ENCODE results near the gene SEMA3F. TPM values are rescaled to one million over a fixed set of nuclear protein-coding genes. Genes with fewer than 3 reads are reported as not detected.

The SEMA3F gene
- total and polyA plus RNA-seq, 2 donors (not counting 3 experiments of a cell fraction or from before 2014, with no cell fraction given) = 65.8 to 99.1 TPM

DNA sequence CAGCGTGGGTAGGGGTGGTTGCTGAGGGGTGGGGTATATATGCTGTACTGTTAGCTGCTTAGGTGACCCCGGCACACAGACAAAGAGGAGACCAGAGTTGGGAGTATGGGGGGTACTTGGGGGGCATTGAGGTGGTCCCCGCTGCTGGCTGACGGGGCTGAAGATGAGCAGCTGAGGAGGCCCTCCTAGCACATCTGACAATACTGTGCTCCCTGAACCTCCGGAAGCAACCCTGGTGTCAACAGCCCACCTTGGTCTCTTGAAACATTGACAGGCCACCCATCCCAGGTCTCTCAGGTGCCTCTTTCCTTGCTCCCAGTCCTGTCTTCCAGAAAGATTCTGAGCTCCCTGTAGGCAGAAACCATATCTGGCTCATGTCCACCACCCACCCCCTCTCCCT lies 19.2 kb upstream of the SEMA3F start:
- FAIRE-seq (no peak), DNase-seq (ENCODE audit: low read depth, low spot score) (no peak)
- Histone ChIP-seq H3K36me3 (ENCODE audit: control insufficient read depth in 2 of 2, extremely low read depth in 1 of 2, insufficient read depth in 2 of 2, low read length in 2 of 2) (no peaks in the 10 kb centered on the region), H3K9ac (replicated peaks; ENCODE audit: extremely low read depth, insufficient read depth, low read length) (no peak overlapping the region), H3K4me1 (ENCODE audit: control insufficient read depth, extremely low read depth, insufficient read depth, low read length) (peaks cover 26% of the 10 kb centered on the region), H3K9me3 (replicated peaks; ENCODE audit: control insufficient read depth, insufficient read depth, low read length) (no peaks in the 10 kb centered on the region), H3K79me2 (ENCODE audit: control insufficient read depth, insufficient read depth, low read length) (no peaks in the 10 kb centered on the region), H3K27ac (ENCODE audit: insufficient read depth, low read depth, low read length) (no peak overlapping the region), H2AFZ (ENCODE audit: low read depth, low read length) (no peak overlapping the region), H3K4me3 (replicated peaks in 1 of 3; ENCODE audit: insufficient read depth in 1 of 3, low read depth in 1 of 3, low read length in 3 of 3) (no peak overlapping the region), H4K20me1 (replicated peaks; ENCODE audit: control insufficient read depth, extremely low read depth, insufficient read depth, low read length) (no peaks in the 10 kb centered on the region), H3K9me1 (replicated peaks; ENCODE audit: control insufficient read depth, extremely low read depth, insufficient read depth, low read length) (no peaks in the 10 kb centered on the region), H3K27me3 (ENCODE audit: control insufficient read depth in 2 of 2, insufficient read depth in 2 of 2, low read length in 2 of 2) (no peaks in the 10 kb centered on the region), H3K4me2 (ENCODE audit: insufficient read depth, low read length) (no peak overlapping the region)
- dilution Hi-C loops (cut with MboI; ENCODE audit: extremely low pct_ligation_motif_present, low sequenced_read_pairs) = no loop called here
- intact Hi-C loops (cut with micrococcal nuclease) = loop anchor here (5.0 kb wide), 1 partner anchor 51 kb away; no protein-coding TSS in a partner anchor
- TF ChIP-seq POLR2A (IDR thresholded peaks at IDR 0.05; ENCODE audit: low read depth, low read length) (no peak), EZH2 (IDR thresholded peaks at IDR 0.05; ENCODE audit: borderline replicate concordance, low read depth, low read length, severe bottlenecking) (no peak), GATA2 (IDR thresholded peaks at IDR 0.05; ENCODE audit: insufficient read depth, insufficient read length, low read depth, low read length) (no peak), POLR2AphosphoS5 (IDR thresholded peaks at IDR 0.05; ENCODE audit: insufficient read depth, low read depth, low read length) (no peak), MYC (IDR thresholded peaks at IDR 0.05; ENCODE audit: low read depth, low read length) (no peak)
- TF ChIP-seq, protein P1, sequence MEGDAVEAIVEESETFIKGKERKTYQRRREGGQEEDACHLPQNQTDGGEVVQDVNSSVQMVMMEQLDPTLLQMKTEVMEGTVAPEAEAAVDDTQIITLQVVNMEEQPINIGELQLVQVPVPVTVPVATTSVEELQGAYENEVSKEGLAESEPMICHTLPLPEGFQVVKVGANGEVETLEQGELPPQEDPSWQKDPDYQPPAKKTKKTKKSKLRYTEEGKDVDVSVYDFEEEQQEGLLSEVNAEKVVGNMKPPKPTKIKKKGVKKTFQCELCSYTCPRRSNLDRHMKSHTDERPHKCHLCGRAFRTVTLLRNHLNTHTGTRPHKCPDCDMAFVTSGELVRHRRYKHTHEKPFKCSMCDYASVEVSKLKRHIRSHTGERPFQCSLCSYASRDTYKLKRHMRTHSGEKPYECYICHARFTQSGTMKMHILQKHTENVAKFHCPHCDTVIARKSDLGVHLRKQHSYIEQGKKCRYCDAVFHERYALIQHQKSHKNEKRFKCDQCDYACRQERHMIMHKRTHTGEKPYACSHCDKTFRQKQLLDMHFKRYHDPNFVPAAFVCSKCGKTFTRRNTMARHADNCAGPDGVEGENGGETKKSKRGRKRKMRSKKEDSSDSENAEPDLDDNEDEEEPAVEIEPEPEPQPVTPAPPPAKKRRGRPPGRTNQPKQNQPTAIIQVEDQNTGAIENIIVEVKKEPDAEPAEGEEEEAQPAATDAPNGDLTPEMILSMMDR (IDR thresholded peaks at IDR 0.05; ENCODE audit: extremely low read depth in 1 of 2, insufficient read depth in 1 of 2, low read depth in 1 of 2, low read length in 2 of 2) = no peak
- TF ChIP-seq, protein P2, sequence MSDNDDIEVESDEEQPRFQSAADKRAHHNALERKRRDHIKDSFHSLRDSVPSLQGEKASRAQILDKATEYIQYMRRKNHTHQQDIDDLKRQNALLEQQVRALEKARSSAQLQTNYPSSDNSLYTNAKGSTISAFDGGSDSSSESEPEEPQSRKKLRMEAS (IDR thresholded peaks at IDR 0.05; ENCODE audit: insufficient read depth, insufficient read length) = no peak
- ChIA-PET POLR2A (interaction anchor here (0.6 kb wide), 1 partner anchor 48 kb away, joined by 4 read pairs; no protein-coding TSS in a partner anchor), CTCF (interaction anchor here (1.4 to 3.5 kb wide), 5 partner anchors 13 to 55 kb away, joined by 4 to 15 read pairs (median 8); partner anchors contain the start of gene GNAT1)
- BruUV-seq (replicated peaks) = no TSS peak

All from endothelial cell of umbilical vein (primary cell).